ENCODE results near the gene KIAA1328. TPM values are rescaled to one million over a fixed set of nuclear protein-coding genes. Genes with fewer than 3 reads are reported as not detected.

KIAA1328 gene
- total and polyA plus RNA-seq, 4 donors, result 0.95 to 7.4 (median 2.9) TPM

- TF ChIP-seq EGR1 (IDR thresholded peaks at IDR 0.05; ENCODE audit: low read depth in 2 of 2) (no peak), REST (IDR thresholded peaks at IDR 0.05) (no peak), RAD21 (IDR thresholded peaks at IDR 0.05) (no peak), NR2F2 (IDR thresholded peaks at IDR 0.05) (no peak), FOXA1 (IDR thresholded peaks at IDR 0.05) (no peak), TAF1 (conservative IDR thresholded peaks at IDR 0.05) (no peak), ATF3 (IDR thresholded peaks at IDR 0.05) (no peak), SP1 (IDR thresholded peaks at IDR 0.05) (no peak), HNF4A (conservative IDR thresholded peaks at IDR 0.05) (no peak), FOXA2 (IDR thresholded peaks at IDR 0.05) (no peak), YY1 (IDR thresholded peaks at IDR 0.05) (no peak), CTCF (IDR thresholded peaks at IDR 0.05; ENCODE audit: low read depth, low read length, missing input control) (no peak), MAX (IDR thresholded peaks at IDR 0.05) (no peak), RXRA (IDR thresholded peaks at IDR 0.05) (no peak), HNF4G (IDR thresholded peaks at IDR 0.05) (no peak)
- no peaks in the 10 kb centered on the region for H3K9me3 ChIP-seq (ENCODE audit: control insufficient read depth in 4 of 4, low read length in 3 of 4)
- no peak overlapping the region for H3K9ac ChIP-seq (ENCODE audit: low read depth in 1 of 2, low read length in 2 of 2)
- WGBS, result 97% methylated on average over 3 of the region's 3 CpGs
- no peak overlapping the region for H3K27ac ChIP-seq (ENCODE audit: low read depth in 1 of 2, low read length in 2 of 2)
- no peak for DNase-seq (ENCODE audit: low spot score)
- H3K4me1 ChIP-seq (ENCODE audit: control insufficient read depth in 4 of 4, insufficient read depth in 4 of 4, low read length in 3 of 4), result no peaks in the 10 kb centered on the region
- no peaks in the 10 kb centered on the region for H3K27me3 ChIP-seq (ENCODE audit: control insufficient read depth in 4 of 4, insufficient read depth in 4 of 4, low read length in 3 of 4)
- H3K36me3 ChIP-seq (ENCODE audit: control insufficient read depth in 4 of 4, insufficient read depth in 3 of 4, low read depth in 1 of 4, low read length in 3 of 4), result peaks cover 0 to 5% (median 0%) of the 10 kb centered on the region in 4 donors
- no peak overlapping the region for H3K4me3 ChIP-seq (ENCODE audit: low read depth in 1 of 3, low read length in 3 of 3)
These were observed 235.3 kb downstream of the KIAA1328 start for GRCh38 chr18:37064187-37064586.

- Histone ChIP-seq H3K27me3 (ENCODE audit: control insufficient read depth in 4 of 4, insufficient read depth in 4 of 4, low read length in 3 of 4) (no peaks in the 10 kb centered on the region), H3K27ac (ENCODE audit: low read depth in 1 of 2, low read length in 2 of 2) (no peak overlapping the region), H3K4me3 (ENCODE audit: low read depth in 1 of 3, low read length in 3 of 3) (no peak overlapping the region), H3K36me3 (ENCODE audit: control insufficient read depth in 4 of 4, insufficient read depth in 3 of 4, low read depth in 1 of 4, low read length in 3 of 4) (peaks cover 0 to 5% (median 0%) of the 10 kb centered on the region in 4 donors), H3K9ac (ENCODE audit: low read depth in 1 of 2, low read length in 2 of 2) (no peak overlapping the region), H3K9me3 (ENCODE audit: control insufficient read depth in 4 of 4, low read length in 3 of 4) (no peaks in the 10 kb centered on the region), H3K4me1 (ENCODE audit: control insufficient read depth in 4 of 4, insufficient read depth in 4 of 4, low read length in 3 of 4) (no peaks in the 10 kb centered on the region)
- no peak for DNase-seq (ENCODE audit: low spot score)
- 95% methylated on average over 1 of the region's 1 CpG for WGBS
- TF ChIP-seq ATF3 (IDR thresholded peaks at IDR 0.05) (no peak), HNF4G (IDR thresholded peaks at IDR 0.05) (no peak), GABPA (IDR thresholded peaks at IDR 0.05 in 1 of 2, conservative IDR thresholded peaks at IDR 0.05 in 1 of 2) (no peak), SP1 (IDR thresholded peaks at IDR 0.05) (no peak), JUND (IDR thresholded peaks at IDR 0.05) (no peak), MAX (IDR thresholded peaks at IDR 0.05) (no peak), CTCF (IDR thresholded peaks at IDR 0.05; ENCODE audit: low read depth, low read length, missing input control) (no peak), FOXA1 (IDR thresholded peaks at IDR 0.05) (no peak), ZBTB33 (IDR thresholded peaks at IDR 0.05) (no peak), NR2F2 (IDR thresholded peaks at IDR 0.05) (no peak), RXRA (IDR thresholded peaks at IDR 0.05) (no peak), RAD21 (IDR thresholded peaks at IDR 0.05) (no peak)
These were observed 236.3 kb downstream of the KIAA1328 start for GRCh38 chr18:37065254-37065653.
